DOHH2 (cell line): ENCODE results near the gene UBFD1.

Experiments
- H3F3A ChIP-seq: fragments of 200-600 bp; sonication (generic), shearing (Covaris generic); 2 replicates; pipeline ENCODE4 v1.6.0; 2016; ENCODE audit warnings: antibody characterized with exemption, mild to moderate bottlenecking; ENCODE audit not compliant: control insufficient read depth, insufficient read depth
- H3K27ac ChIP-seq: fragments of 200-600 bp; sonication (generic); 2 replicates; pipeline ENCODE4 v1.5.1; 2014; ENCODE audit warnings: low read depth, mild to moderate bottlenecking, low read length, moderate library complexity
- H3K27me3 ChIP-seq: fragments of 200-600 bp; sonication (generic); 2 replicates; pipeline ENCODE4 v1.6.1; 2014; ENCODE audit warnings: mild to moderate bottlenecking, low read length, mixed read lengths; ENCODE audit not compliant: control insufficient read depth
- H3K36me3 ChIP-seq: fragments of 200-600 bp; sonication (generic); 2 replicates; pipeline ENCODE4 v1.6.1; 2014; ENCODE audit warnings: mild to moderate bottlenecking, low read length, moderate library complexity, mixed read lengths; ENCODE audit not compliant: control insufficient read depth
- H3K4me1 ChIP-seq: fragments of 200-600 bp; sonication (generic); 2 replicates; pipeline ENCODE4 v1.6.1; 2014; ENCODE audit warnings: mild to moderate bottlenecking, low read length, mixed read lengths; ENCODE audit not compliant: control insufficient read depth
- H3K4me2 ChIP-seq: fragments of 200-600 bp; sonication (generic); 2 replicates; pipeline ENCODE4 v1.6.0; 2014; ENCODE audit warnings: mild to moderate bottlenecking, low read length, moderate library complexity
- H3K4me3 ChIP-seq: fragments of 200-600 bp; sonication (generic); 2 replicates; pipeline ENCODE4 v1.5.1; 2014; ENCODE audit warnings: mild to moderate bottlenecking, low read length, mixed read lengths
- H3K79me2 ChIP-seq: fragments of 200-600 bp; sonication (generic); 2 replicates; pipeline ENCODE4 v1.6.1; 2014; ENCODE audit warnings: mild to moderate bottlenecking, low read length, mixed read lengths; ENCODE audit not compliant: control insufficient read depth
- H3K9me2 ChIP-seq: fragments of 200-600 bp; sonication (generic); replicated peaks from 2 replicates; pipeline ENCODE4 v1.6.1; 2014; ENCODE audit warnings: mild to moderate bottlenecking, low read length, mixed read lengths; ENCODE audit not compliant: control insufficient read depth
- H3K9me3 ChIP-seq: fragments of 200-600 bp; sonication (generic); 2 replicates; pipeline ENCODE4 v1.6.1; 2014; ENCODE audit warnings: antibody characterized with exemption, low read length, mixed read lengths; ENCODE audit not compliant: control insufficient read depth, insufficient read depth
- H4K20me1 ChIP-seq: fragments of 200-600 bp; sonication (generic); 2 replicates; pipeline ENCODE4 v1.6.0; 2014; ENCODE audit warnings: low read depth, mild to moderate bottlenecking, antibody characterized with exemption, low read length, moderate library complexity; ENCODE audit not compliant: control insufficient read depth, insufficient read depth
- CTCF ChIP-seq: fragments of 200-600 bp; sonication (generic); IDR thresholded peaks from one replicate; pipeline ENCODE4 v1.5.1; 2014; ENCODE audit warnings: antibody characterized with exemption, mild to moderate bottlenecking, low read depth, low read length; ENCODE audit not compliant: poor library complexity, severe bottlenecking
- EZH2phosphoT487 ChIP-seq: fragments of 200-600 bp; sonication (generic); IDR thresholded peaks from 2 replicates; pipeline ENCODE4 v1.6.1; 2017; ENCODE audit warnings: borderline replicate concordance, mild to moderate bottlenecking, antibody characterized with exemption, low read length, moderate library complexity, mixed read lengths

Gene UBFD1

DNA sequence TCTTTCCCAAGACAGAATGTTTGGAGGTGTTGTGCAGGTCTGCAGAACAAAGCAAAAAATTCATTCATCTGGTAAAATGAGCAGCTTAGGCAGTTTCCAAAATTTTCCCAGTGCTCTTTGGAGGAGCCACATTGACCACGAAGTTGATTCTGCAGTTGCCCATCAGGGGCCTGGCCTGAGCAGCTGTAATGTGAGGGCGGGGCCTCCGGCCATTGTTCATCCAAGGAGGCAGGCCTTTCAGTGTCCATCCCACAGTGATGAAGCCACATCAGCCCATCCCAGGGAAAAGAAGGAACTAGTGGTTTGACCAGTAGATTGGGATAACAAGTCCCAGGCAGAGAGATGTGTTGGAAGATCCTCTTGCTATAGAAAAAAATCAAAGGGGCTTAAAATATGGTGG lies 10.1 kb downstream of the UBFD1 start:
- TF ChIP-seq EZH2phosphoT487 (no peak), CTCF (no peak)
- H3K27me3 ChIP-seq, result no peaks in the 10 kb centered on the region
- H3K9me2 ChIP-seq, result no peaks in the 10 kb centered on the region
- peaks cover 80% of the 10 kb centered on the region for H3K36me3 ChIP-seq
- H3K4me2 ChIP-seq, result no peak overlapping the region
- H3K9me3 ChIP-seq, result no peaks in the 10 kb centered on the region
- H3F3A ChIP-seq, result peaks cover 20% of the 10 kb centered on the region
- H3K4me3 ChIP-seq, result no peak overlapping the region
- H3K27ac ChIP-seq, result no peak overlapping the region
- H4K20me1 ChIP-seq, result no peaks in the 10 kb centered on the region
- H3K79me2 ChIP-seq, result 0 out of 2 replicates have a peak, but pooled peaks cover 3% of the 10 kb centered on the region
- peaks cover 31% of the 10 kb centered on the region for H3K4me1 ChIP-seq

- H3K36me3 ChIP-seq, result peaks cover 51% of the 10 kb centered on the region
- no peaks in the 10 kb centered on the region for H3K27me3 ChIP-seq
- no peaks in the 10 kb centered on the region for H3K9me2 ChIP-seq
- H3K79me2 ChIP-seq, result 0 out of 2 replicates have a peak, but pooled peaks cover 3% of the 10 kb centered on the region
- no peaks in the 10 kb centered on the region for H3K9me3 ChIP-seq
- peaks cover 23% of the 10 kb centered on the region for H3F3A ChIP-seq
- peak overlapping the region; percentile 67 for H3K27ac ChIP-seq
- H3K4me2 ChIP-seq, result peak overlapping the region; percentile 48
- H4K20me1 ChIP-seq, result no peaks in the 10 kb centered on the region; the same call in 1 of the 2 replicates
- no peak for TF ChIP-seq CTCF
- no peak for TF ChIP-seq EZH2phosphoT487
- H3K4me3 ChIP-seq, result no peak overlapping the region
- peaks cover 31% of the 10 kb centered on the region for H3K4me1 ChIP-seq
These were observed 13.6 kb downstream of the UBFD1 start for GRCh38 chr16:23570992-23571632.

- Histone ChIP-seq H3F3A (peaks cover 28% of the 10 kb centered on the region), H3K4me3 (no peak overlapping the region), H3K79me2 (0 out of 2 replicates have a peak, but pooled peaks cover 3% of the 10 kb centered on the region), H4K20me1 (no peaks in the 10 kb centered on the region; the same call in 1 of the 2 replicates), H3K27me3 (no peaks in the 10 kb centered on the region), H3K4me2 (no peak overlapping the region), H3K27ac (peak overlapping the region; percentile 67; the same call in 1 of the 2 replicates), H3K9me3 (no peaks in the 10 kb centered on the region), H3K9me2 (no peaks in the 10 kb centered on the region), H3K4me1 (peaks cover 31% of the 10 kb centered on the region), H3K36me3 (peaks cover 47% of the 10 kb centered on the region)
- TF ChIP-seq EZH2phosphoT487 (no peak), CTCF (no peak)
These were observed 14.4 kb downstream of the UBFD1 start for GRCh38 chr16:23571895-23572294.
